IPS-20b (cell line): ENCODE results near the gene MCFD2.

ENCODE experiments used
- H3K27ac ChIP-seq: one replicate; pipeline ENCODE4 v1.5.1; 2013; ENCODE audit warnings: low read length
- H3K27me3 ChIP-seq: 2 replicates; pipeline ENCODE4 v1.6.1; 2013; ENCODE audit warnings: mild to moderate bottlenecking, low read length, inconsistent platforms; ENCODE audit not compliant: insufficient read depth
- H3K36me3 ChIP-seq: 2 replicates; pipeline ENCODE4 v1.6.1; 2013; ENCODE audit warnings: low read depth, mild to moderate bottlenecking, inconsistent platforms, low read length, moderate library complexity; ENCODE audit not compliant: insufficient read depth
- H3K4me1 ChIP-seq: 2 replicates; pipeline ENCODE4 v1.6.1; 2013; ENCODE audit warnings: mild to moderate bottlenecking, control low read depth, inconsistent platforms, low read length, moderate library complexity; ENCODE audit not compliant: insufficient read depth
- H3K4me3 ChIP-seq: 2 replicates; pipeline ENCODE4 v1.5.1; 2013; ENCODE audit warnings: mild to moderate bottlenecking, low read length, inconsistent platforms
- H3K9ac ChIP-seq: 2 replicates; pipeline ENCODE4 v1.6.1; 2013; ENCODE audit warnings: low read depth, mild to moderate bottlenecking, inconsistent platforms, low read length, moderate library complexity
- H3K9me3 ChIP-seq: 2 replicates; pipeline ENCODE4 v1.6.1; 2013; ENCODE audit warnings: mild to moderate bottlenecking, low read depth, low read length, inconsistent platforms; ENCODE audit not compliant: insufficient read depth

The MCFD2 gene

GRCh38 chr2:46935071-46935470 is 19.5 kb upstream of the MCFD2 start:
- no peak overlapping the region for H3K4me3 ChIP-seq
- H3K36me3 ChIP-seq, result no peaks in the 10 kb centered on the region

GRCh38 chr2:46929612-46930011 is 14.0 kb upstream of the MCFD2 start:
- H3K9me3 ChIP-seq, result peaks cover 8% of the 10 kb centered on the region; the same call in 1 of the 2 replicates
- H3K27me3 ChIP-seq, result no peaks in the 10 kb centered on the region
- no peaks in the 10 kb centered on the region for H3K36me3 ChIP-seq
- H3K9ac ChIP-seq, result no peak overlapping the region
- H3K27ac ChIP-seq, result no peak overlapping the region
- H3K4me1 ChIP-seq, result 0 out of 2 replicates have a peak, but pooled peaks cover 3% of the 10 kb centered on the region
- H3K4me3 ChIP-seq, result no peak overlapping the region

More at GRCh38 chr2:46935071-46935470, 19.5 kb upstream of the MCFD2 start:
- Histone ChIP-seq H3K9me3 (no peaks in the 10 kb centered on the region), H3K27me3 (peaks cover 9% of the 10 kb centered on the region; the same call in 1 of the 2 replicates), H3K27ac (no peak overlapping the region), H3K4me1 (peaks cover 2% of the 10 kb centered on the region; the same call in 1 of the 2 replicates), H3K9ac (no peak overlapping the region)

GRCh38 chr2:46926863-46927262 is 11.3 kb upstream of the MCFD2 start:
- H3K36me3 ChIP-seq, result no peaks in the 10 kb centered on the region
- 0 out of 2 replicates have a peak, but pooled peaks cover 3% of the 10 kb centered on the region for H3K4me1 ChIP-seq
- H3K27me3 ChIP-seq, result no peaks in the 10 kb centered on the region
- no peak overlapping the region for H3K4me3 ChIP-seq
- peaks cover 8% of the 10 kb centered on the region; the same call in 1 of the 2 replicates for H3K9me3 ChIP-seq
- H3K9ac ChIP-seq, result no peak overlapping the region
- no peak overlapping the region for H3K27ac ChIP-seq

- H3K4me3 ChIP-seq, result 0 out of 2 replicates have a peak overlapping the region, but pooled peaks have one; percentile 17
Measured at GRCh38 chr2:46925474-46926351, 10.1 kb upstream of the MCFD2 start.

GRCh38 chr2:46924608-46925007 is 9.0 kb upstream of the MCFD2 start:
- no peak overlapping the region for H3K27ac ChIP-seq
- H3K4me3 ChIP-seq, result no peak overlapping the region
- no peak overlapping the region for H3K9ac ChIP-seq
- H3K36me3 ChIP-seq, result no peaks in the 10 kb centered on the region
- 0 out of 2 replicates have a peak, but pooled peaks cover 3% of the 10 kb centered on the region for H3K4me1 ChIP-seq
- no peaks in the 10 kb centered on the region for H3K27me3 ChIP-seq
- peaks cover 8% of the 10 kb centered on the region; the same call in 1 of the 2 replicates for H3K9me3 ChIP-seq

More at GRCh38 chr2:46925474-46926351, 10.1 kb upstream of the MCFD2 start:
- Histone ChIP-seq H3K27ac (no peak overlapping the region), H3K9ac (no peak overlapping the region), H3K4me1 (0 out of 2 replicates have a peak, but pooled peaks cover 3% of the 10 kb centered on the region), H3K27me3 (no peaks in the 10 kb centered on the region), H3K9me3 (peaks cover 8% of the 10 kb centered on the region; the same call in 1 of the 2 replicates), H3K36me3 (no peaks in the 10 kb centered on the region)

- H3K27ac ChIP-seq, result no peak overlapping the region
Measured at GRCh38 chr2:46924038-46924437, 8.4 kb upstream of the MCFD2 start.

GRCh38 chr2:46923041-46923528 is 7.5 kb upstream of the MCFD2 start:
- no peak overlapping the region for H3K27ac ChIP-seq
- no peaks in the 10 kb centered on the region for H3K27me3 ChIP-seq
- no peak overlapping the region for H3K4me3 ChIP-seq
- 0 out of 2 replicates have a peak, but pooled peaks cover 3% of the 10 kb centered on the region for H3K4me1 ChIP-seq
- no peaks in the 10 kb centered on the region for H3K36me3 ChIP-seq
- H3K9me3 ChIP-seq, result peaks cover 8% of the 10 kb centered on the region; the same call in 1 of the 2 replicates
- H3K9ac ChIP-seq, result no peak overlapping the region

More at GRCh38 chr2:46924038-46924437, 8.4 kb upstream of the MCFD2 start:
- no peaks in the 10 kb centered on the region for H3K36me3 ChIP-seq
- H3K9ac ChIP-seq, result no peak overlapping the region
- 0 out of 2 replicates have a peak, but pooled peaks cover 3% of the 10 kb centered on the region for H3K4me1 ChIP-seq
- H3K9me3 ChIP-seq, result peaks cover 8% of the 10 kb centered on the region; the same call in 1 of the 2 replicates
- no peak overlapping the region for H3K4me3 ChIP-seq
- no peaks in the 10 kb centered on the region for H3K27me3 ChIP-seq

- no peak overlapping the region for H3K9ac ChIP-seq
Measured at GRCh38 chr2:46922606-46923005, 7.0 kb upstream of the MCFD2 start.

GRCh38 chr2:46921676-46922448 is 6.3 kb upstream of the MCFD2 start:
- no peak overlapping the region for H3K9ac ChIP-seq
- no peak overlapping the region for H3K4me3 ChIP-seq
- H3K4me1 ChIP-seq, result 0 out of 2 replicates have a peak, but pooled peaks cover 3% of the 10 kb centered on the region
- H3K27ac ChIP-seq, result no peak overlapping the region
- peaks cover 5% of the 10 kb centered on the region; the same call in 1 of the 2 replicates for H3K9me3 ChIP-seq
- no peaks in the 10 kb centered on the region for H3K27me3 ChIP-seq
- no peaks in the 10 kb centered on the region for H3K36me3 ChIP-seq

More at GRCh38 chr2:46922606-46923005, 7.0 kb upstream of the MCFD2 start:
- Histone ChIP-seq H3K36me3 (no peaks in the 10 kb centered on the region), H3K4me1 (0 out of 2 replicates have a peak, but pooled peaks cover 3% of the 10 kb centered on the region), H3K27ac (no peak overlapping the region), H3K9me3 (peaks cover 8% of the 10 kb centered on the region; the same call in 1 of the 2 replicates), H3K27me3 (no peaks in the 10 kb centered on the region), H3K4me3 (no peak overlapping the region)

GRCh38 chr2:46917628-46918027 is 2.0 kb upstream of the MCFD2 start:
- H3K4me1 ChIP-seq, result peaks cover 10% of the 10 kb centered on the region; the same call in 1 of the 2 replicates
- H3K9me3 ChIP-seq, result no peaks in the 10 kb centered on the region
- H3K9ac ChIP-seq, result no peak overlapping the region
- peaks cover 5% of the 10 kb centered on the region; the same call in 1 of the 2 replicates for H3K36me3 ChIP-seq
- no peak overlapping the region for H3K4me3 ChIP-seq
- no peak overlapping the region for H3K27ac ChIP-seq
- no peaks in the 10 kb centered on the region for H3K27me3 ChIP-seq
